ENCODE results near the gene TMEM239. TPM values are rescaled to one million over a fixed set of nuclear protein-coding genes. Genes with fewer than 3 reads are reported as not detected.
A peak's percentile ranks its signal among the peaks of the same experiment; 100 is the strongest.

Gene TMEM239
- polyA plus RNA-seq, 1 experiment = not detected

DNA sequence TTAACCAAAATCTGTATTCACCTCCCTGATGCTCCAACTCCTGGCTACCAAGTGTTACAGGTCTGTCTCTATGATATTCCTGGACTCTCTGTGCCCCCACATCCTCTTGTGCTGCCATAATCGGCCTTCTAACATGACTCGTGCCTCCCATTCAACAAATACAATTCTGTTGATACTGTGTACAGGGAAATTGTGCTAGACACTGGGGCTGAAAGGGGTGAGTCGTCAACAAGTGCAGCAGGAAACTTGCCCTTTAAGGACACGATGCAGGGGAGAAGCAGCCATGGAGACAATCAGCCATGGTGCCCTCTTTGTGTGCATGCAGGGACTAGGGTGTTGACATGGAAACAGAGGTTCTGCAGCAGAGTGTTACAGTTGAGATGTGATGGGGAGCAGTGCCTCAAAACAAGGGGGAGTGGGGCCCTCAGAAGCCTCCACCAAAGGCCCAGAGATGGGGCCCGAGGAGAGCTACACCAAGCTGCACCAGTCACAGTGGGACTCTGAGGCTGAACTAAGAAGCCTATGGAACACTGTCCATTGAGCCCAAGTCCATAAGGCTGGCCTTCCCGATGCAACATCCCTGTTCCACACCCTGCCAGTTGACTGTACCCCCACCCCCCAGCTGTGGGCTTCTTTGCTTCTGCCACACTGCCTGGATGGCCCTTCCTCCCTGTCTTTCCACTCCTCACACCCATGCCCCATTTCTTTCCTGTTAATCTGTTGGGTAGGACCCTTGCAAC, 21.2 kb downstream of the TMEM239 start:
- H3K4me3 ChIP-seq (ENCODE audit: low read depth, low read length) = no peak overlapping the region
- ChIA-PET POLR2A (interaction anchor here (0.6 kb wide), 1 partner anchor 19 kb away, joined by 4 read pairs; no protein-coding TSS in a partner anchor), CTCF (no interaction called here)
- H3K27me3 ChIP-seq (ENCODE audit: control insufficient read depth, insufficient read depth, low read length) = no peaks in the 10 kb centered on the region
- TF ChIP-seq, protein P1, sequence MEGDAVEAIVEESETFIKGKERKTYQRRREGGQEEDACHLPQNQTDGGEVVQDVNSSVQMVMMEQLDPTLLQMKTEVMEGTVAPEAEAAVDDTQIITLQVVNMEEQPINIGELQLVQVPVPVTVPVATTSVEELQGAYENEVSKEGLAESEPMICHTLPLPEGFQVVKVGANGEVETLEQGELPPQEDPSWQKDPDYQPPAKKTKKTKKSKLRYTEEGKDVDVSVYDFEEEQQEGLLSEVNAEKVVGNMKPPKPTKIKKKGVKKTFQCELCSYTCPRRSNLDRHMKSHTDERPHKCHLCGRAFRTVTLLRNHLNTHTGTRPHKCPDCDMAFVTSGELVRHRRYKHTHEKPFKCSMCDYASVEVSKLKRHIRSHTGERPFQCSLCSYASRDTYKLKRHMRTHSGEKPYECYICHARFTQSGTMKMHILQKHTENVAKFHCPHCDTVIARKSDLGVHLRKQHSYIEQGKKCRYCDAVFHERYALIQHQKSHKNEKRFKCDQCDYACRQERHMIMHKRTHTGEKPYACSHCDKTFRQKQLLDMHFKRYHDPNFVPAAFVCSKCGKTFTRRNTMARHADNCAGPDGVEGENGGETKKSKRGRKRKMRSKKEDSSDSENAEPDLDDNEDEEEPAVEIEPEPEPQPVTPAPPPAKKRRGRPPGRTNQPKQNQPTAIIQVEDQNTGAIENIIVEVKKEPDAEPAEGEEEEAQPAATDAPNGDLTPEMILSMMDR (IDR thresholded peaks at IDR 0.05; ENCODE audit: low read depth, low read length) = no peak
- DNase-seq (ENCODE audit: low read depth, low spot score) = no peak
- no peak overlapping the region for H3K27ac ChIP-seq (ENCODE audit: low read depth, low read length)
- H3K9me3 ChIP-seq (ENCODE audit: control insufficient read depth, insufficient read depth, low read length) = peaks cover 3% of the 10 kb centered on the region; the same call in 1 of the 2 replicates

- ChIA-PET CTCF (no interaction called here), POLR2A (interaction anchor here (0.6 kb wide), 1 partner anchor 20 kb away, joined by 4 read pairs; no protein-coding TSS in a partner anchor)
- Histone ChIP-seq H3K9me3 (ENCODE audit: control insufficient read depth, insufficient read depth, low read length) (peaks cover 3% of the 10 kb centered on the region; the same call in 1 of the 2 replicates), H3K27me3 (ENCODE audit: control insufficient read depth, insufficient read depth, low read length) (no peaks in the 10 kb centered on the region), H3K27ac (ENCODE audit: low read depth, low read length) (no peak overlapping the region), H3K4me3 (ENCODE audit: low read depth, low read length) (no peak overlapping the region)
- TF ChIP-seq, protein P1 (IDR thresholded peaks at IDR 0.05; ENCODE audit: low read depth, low read length) = no peak
- DNase-seq (ENCODE audit: low read depth, low spot score) = no peak
These were observed 22.1 kb downstream of the TMEM239 start for GRCh38 chr20:2838170-2838797.

DNA sequence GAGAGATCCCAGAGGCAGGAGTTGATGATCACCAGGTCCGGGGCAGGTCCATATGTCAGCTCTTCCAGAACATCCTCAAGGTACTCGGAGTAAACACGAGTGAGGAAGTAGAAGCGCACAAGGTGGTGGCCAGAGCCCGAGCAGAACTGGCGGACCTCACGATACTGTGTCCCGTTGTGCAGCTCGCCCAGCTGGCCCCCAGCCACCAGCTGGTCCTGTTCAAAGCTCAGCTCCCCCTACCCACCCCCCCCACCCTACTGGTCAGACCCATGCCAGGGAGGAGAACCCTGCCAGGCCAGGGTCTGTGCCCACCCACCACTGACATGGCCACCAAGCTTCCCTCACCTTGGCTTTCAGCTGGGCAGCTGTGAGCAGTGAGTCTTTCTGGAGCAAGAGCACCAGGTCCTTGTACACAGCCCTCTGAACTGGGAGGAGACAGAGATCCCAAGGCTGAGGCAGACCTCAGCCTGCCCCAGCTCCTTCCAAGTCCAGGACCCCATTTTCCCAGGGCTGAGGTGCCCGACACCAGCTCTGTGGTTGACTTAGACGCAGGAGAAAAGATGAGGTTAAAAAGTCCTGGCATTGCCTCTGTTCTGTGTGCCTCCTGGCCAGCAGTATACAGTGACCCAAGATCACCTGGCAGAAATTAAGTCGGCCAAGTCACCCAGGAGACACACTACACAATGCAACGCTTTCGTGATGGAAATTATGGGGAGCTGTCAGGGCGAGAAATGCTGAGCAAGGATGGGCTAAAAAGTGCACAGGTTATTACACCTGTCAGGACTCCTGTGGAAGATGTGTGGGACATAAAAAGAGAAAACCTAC, 22.9 kb downstream of the TMEM239 start:
- Histone ChIP-seq H3K27ac (ENCODE audit: low read depth, low read length) (no peak overlapping the region), H3K27me3 (ENCODE audit: control insufficient read depth, insufficient read depth, low read length) (no peaks in the 10 kb centered on the region), H3K9me3 (ENCODE audit: control insufficient read depth, insufficient read depth, low read length) (peaks cover 3% of the 10 kb centered on the region; the same call in 1 of the 2 replicates), H3K4me3 (ENCODE audit: low read depth, low read length) (no peak overlapping the region)
- CTCF ChIA-PET = interaction anchor here (1.4 kb wide), 1 partner anchor 13 kb away, joined by 4 read pairs; no protein-coding TSS in a partner anchor
- POLR2A ChIA-PET = interaction anchor here (1.0 kb wide), 1 partner anchor 34 kb away, joined by 3 read pairs; the partner anchor contains the start of gene PTPRA
- TF ChIP-seq, protein P1 (IDR thresholded peaks at IDR 0.05; ENCODE audit: low read depth, low read length) = no peak
- DNase-seq (ENCODE audit: low read depth, low spot score) = no peak

- Histone ChIP-seq H3K9me3 (ENCODE audit: control insufficient read depth, insufficient read depth, low read length) (peaks cover 3% of the 10 kb centered on the region; the same call in 1 of the 2 replicates), H3K27ac (ENCODE audit: low read depth, low read length) (no peak overlapping the region), H3K27me3 (ENCODE audit: control insufficient read depth, insufficient read depth, low read length) (no peaks in the 10 kb centered on the region), H3K4me3 (ENCODE audit: low read depth, low read length) (peak overlapping the region; percentile 91)
- TF ChIP-seq, protein P1 (IDR thresholded peaks at IDR 0.05; ENCODE audit: low read depth, low read length) = no peak
- DNase-seq (ENCODE audit: low read depth, low spot score) = no peak
- CTCF ChIA-PET = interaction anchor here (1.3 to 1.4 kb wide), 2 partner anchors 12 to 85 kb away, joined by 3 to 4 read pairs; no protein-coding TSS in a partner anchor
- POLR2A ChIA-PET = interaction anchor here (1.0 to 1.2 kb wide), 2 partner anchors 22 to 33 kb away, joined by 3 read pairs; partner anchors contain the start of gene PTPRA
These were observed 23.6 kb downstream of the TMEM239 start for GRCh38 chr20:2839732-2840137.
